Activated CD4-positive, alpha-beta T cell treated with anti-CD3 and anti-CD28 coated beads, Interleukin-2, Interleukin-4, amounts not matched to agents 100 ng/mL and 50 ng/mL, durations not matched to agents 16 hours and 8 hours (primary cell): ENCODE measurements around the gene SCML2.
"Not testable (repeated sequence)": the region's sequence is repeated elsewhere in the genome, so short reads cannot be mapped to it uniquely, and the experiment has no call there.

Experiments
- DNase-seq: peaks from one replicate; pipeline ENCODE4 v3.0.0-alpha.2; 2020; ENCODE audit warnings: low spot score

Gene SCML2

DNA sequence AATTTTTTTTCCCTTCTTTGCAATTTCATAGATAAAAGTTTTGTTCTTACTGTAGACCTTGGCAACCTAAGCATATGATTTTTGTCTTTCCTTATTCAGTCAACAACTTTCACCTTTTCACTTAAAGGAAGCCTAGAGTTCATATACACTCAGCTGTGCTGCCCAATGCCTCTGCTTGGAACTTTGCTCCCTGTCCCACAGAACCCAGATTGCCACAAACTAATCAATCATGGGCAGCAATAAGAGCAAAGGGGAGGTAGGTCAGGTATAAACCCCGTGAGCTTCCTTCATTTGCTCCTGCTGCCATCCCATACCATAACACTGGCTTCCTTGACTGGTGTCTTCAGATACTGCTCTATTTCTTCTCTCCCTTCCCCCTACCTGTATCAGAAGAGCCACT is 82.8 kb downstream of the SCML2 start:
- no peak for DNase-seq

DNA sequence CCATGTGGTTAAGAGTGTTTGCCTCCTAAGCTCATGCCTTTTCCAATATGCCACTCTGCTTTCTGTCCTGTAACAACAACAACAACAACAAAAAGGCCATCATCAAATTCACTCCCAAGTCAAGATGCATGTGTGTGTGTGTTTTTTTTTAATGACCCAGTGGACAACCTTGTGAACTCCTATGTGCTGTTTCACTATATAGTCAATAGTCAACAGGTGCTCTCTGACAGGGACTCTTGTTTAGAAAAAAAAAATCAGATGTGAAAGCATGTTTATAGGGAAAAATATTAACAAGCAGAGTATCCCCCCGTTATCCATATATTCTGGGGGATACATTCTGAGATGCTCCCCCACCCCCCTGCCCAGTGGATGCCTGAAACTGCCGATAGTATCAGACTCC is 83.2 kb downstream of the SCML2 start:
- DNase-seq = no peak

DNA sequence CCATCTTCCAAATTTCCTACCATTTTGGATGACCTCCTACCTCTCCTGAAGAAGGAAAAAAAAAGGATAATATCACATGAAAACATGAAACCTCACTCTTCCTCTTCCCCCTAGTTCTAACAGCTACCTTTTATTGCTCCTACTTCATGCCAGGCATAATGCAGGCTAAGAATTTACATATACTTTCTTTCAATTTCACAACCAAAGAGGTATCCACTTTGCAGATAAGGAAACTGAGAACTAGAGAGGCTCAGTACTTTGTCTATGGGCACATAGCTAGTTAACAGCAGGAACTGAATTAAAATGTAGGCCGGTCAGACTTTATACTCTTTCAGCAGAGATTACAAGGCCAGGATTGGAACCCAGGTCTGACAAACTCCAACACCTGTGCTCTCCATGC is 99.4 kb downstream of the SCML2 start:
- no peak for DNase-seq

DNA sequence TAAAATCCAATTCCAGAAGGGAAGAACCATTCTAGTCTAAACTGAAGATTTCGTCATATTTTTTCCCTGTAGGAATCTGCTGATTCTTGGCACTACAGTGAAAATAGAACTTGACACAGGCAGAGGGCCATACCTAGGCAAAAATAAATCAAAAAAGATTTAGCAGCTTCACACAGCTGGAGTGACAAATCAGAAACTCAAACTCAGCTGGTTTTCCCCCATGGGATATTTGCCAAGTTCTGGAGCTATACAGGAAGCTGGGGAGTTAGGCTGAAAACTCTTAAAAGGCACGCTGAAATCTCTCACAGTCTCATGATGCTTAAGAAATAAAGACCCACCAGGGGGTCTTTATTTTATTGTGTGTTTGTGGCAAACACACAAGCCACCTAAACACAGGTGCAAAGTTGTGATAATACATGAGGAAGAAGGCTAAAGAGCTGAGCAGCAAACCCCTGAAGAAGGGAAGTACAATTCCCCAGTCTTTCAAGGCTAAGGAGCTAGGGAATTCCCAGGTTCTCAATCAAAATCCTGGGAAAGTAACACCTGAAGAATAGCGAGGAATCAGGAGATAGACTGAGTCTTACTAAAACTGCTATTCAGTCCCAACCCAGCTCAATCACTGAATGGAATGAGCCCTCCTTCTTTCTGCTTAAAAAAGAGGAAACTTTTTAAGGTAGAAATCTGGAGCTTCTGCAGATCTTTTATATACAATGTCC is 101.7 kb downstream of the SCML2 start:
- no peak for DNase-seq

DNA sequence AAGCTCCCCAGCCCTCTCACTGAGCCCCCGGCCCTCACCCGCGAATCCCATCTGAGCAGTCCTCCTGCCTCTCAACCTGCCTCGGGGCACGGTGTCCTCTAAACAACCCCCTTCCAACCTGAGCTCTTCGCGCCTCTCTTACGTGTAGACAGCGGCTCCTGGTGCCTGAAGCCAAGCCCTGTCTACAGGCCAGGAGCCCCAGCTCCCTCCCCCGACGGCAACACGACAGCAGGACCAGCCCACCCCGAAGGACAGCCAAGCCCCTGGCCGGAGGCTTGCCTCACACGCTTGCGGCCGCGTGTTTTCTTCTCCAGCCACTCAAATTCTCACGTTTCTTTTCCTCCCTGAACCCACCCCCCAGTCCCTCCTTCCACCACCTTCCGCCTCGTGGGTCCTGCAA is 124.8 kb downstream of the SCML2 start:
- DNase-seq = not testable (repeated sequence)

DNA sequence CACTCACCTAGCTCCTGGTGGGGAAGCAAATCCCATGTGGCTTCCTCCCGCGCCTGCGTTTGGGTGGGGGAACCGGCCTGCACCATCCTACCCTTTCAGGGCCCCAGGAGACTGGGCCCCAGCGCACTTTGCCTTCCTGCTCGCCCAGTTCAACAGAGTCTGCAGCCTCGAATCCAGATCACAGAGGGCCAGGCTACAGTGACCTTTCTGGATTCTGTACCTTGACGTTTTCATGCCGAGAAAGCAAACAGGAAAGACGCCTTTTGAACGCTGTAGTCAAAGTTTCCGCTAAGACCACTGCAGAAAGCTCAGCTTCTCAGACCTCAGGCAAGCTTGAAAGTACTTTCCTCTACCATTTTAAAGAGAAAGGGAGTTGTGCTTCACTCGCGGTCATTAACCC is 126.4 kb downstream of the SCML2 start:
- no peak for DNase-seq

DNA sequence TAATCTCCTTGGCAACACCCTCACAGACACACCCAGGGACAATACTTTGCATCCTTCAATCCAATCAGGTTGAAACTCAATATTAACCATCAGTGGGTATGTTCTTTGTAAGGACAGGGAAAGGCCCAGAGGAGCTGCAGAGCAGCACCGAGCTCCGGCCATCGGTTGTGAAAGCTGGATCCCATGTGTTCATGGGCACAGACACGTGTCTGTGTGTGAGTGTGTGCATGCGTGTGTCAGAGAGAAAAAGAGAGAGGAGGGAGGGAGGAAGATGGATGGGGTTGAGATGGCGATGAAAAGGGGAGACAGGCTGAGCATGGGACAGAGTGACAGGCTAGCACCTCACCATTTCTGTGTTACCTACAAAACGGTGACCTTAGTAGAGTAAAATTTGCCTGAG is 127.0 kb downstream of the SCML2 start:
- no peak for DNase-seq

DNA sequence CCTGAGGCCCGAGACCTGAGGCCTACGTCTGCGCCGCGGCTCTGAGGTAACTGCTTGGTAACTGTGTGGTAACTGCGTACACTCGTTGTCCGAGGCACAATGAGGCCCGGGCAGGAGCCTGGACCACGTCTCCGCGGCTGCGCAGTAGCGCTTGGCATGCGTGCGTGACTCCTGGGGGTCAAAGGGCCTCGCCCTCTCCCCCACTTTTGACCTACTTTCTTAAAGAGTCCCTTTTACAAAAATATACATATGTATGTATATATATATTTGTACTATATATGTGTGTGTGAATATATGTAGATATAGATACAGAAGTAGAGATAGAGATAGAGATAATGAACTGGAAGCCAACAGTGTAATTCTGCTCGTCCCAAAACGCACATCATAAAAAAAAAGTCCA is 133.7 kb downstream of the SCML2 start, which contains the start of gene BEND2:
Gene BEND2 (minus strand): TSS at position 101 of the 400 bp plus-strand sequence. CDS start 136 bp downstream, outside the sequence.
- no peak for DNase-seq

DNA sequence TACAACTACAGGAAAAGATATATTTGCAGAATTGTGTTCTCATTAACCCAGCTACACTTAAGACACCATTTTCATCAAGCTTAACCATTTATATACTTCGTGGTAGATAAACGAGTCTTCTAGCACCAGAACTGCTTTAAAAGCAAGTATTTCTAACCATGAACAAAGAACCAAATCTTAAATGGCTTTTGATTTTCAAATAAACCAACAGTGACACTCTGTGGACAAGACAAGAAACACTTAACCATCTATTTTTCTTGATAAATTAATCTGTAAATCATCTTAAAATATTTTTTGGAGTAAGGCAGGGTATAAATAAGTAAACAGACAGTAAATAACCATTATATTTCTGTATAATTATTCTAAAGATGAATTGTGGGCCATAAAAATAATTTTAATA is 144.0 kb downstream of the SCML2 start:
- DNase-seq = no peak

DNA sequence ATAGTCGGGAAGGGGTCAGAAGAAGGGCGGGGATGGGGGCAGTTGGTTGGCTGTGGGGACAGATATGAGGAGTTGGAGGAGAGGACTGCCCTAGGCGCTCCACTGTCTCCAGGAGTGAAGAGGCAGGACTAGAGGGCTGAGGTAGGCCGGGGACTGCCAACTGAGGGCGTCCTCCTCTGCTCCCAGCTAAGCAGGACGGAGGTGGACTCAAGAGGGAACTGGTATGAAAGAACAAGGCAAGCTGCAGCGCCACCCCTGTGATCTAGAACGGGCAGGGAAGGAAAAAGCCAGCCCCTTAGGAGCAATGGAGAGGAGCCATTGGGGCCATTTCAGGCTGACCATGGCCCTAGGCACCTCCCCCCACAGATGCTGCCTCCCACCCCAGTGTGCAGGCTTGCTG is 147.8 kb downstream of the SCML2 start:
- DNase-seq = no peak

DNA sequence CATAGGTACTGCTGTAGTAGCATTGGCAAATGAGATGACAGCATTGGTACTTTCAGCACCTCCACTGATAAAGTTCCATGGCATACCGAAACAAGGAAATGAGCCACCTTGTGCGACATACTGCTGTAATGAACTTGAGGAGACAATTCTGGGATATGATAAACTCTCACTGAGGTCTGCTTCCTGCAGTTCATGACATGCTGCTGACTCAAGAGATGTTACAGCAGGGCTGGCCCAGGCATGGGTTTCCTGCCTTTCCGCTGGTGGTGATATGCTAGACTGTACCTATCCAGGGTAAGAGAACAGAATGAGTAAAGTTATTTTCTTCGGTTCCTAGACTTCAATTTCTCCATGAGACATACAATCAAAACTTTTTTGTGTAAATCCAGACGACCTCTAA is 150.9 kb downstream of the SCML2 start:
- no peak for DNase-seq

DNA sequence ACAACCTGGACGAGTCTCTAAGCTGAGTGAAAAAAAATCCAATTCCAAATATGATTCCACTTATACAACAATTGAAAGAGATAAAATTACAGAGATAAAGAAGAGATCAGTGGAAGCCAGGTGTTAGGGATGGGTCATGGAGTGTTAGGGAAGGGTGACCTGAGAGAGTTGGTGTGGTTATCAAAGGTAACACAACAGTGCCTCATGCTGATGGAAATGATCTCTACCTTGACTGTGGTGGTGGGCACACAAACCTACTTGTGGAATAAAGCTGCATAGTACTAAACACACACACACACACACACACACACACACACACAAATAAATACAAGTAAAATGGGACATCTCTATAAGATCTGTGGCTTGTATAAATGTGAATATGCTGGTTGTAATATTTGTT is 159.8 kb downstream of the SCML2 start:
- no peak for DNase-seq
